HepG2 (cell line): ENCODE data around the gene PRR12. TPM values are rescaled to one million over a fixed set of nuclear protein-coding genes. Genes with fewer than 3 reads are reported as not detected.

Experiments used
- ETS1 ChIP-seq: sonication (generic); formaldehyde crosslinking; IDR thresholded peaks from 2 replicates; pipeline ENCODE4 v1.4.0; 2020; ENCODE audit warnings: missing genetic modification reagents
- GLI4 ChIP-seq: sonication (generic); formaldehyde crosslinking; IDR thresholded peaks from 2 replicates; pipeline ENCODE4 v1.5.1; 2020; ENCODE audit warnings: missing genetic modification reagents, mild to moderate bottlenecking, moderate library complexity, borderline replicate concordance
- MEIS1 ChIP-seq: sonication (generic); formaldehyde crosslinking; IDR thresholded peaks from 2 replicates; pipeline ENCODE4 v1.9.0; 2021; ENCODE audit warnings: mild to moderate bottlenecking, missing genetic modification reagents, moderate library complexity, borderline replicate concordance
- NFE2L2 ChIP-seq: fragments of 150-350 bp; IDR thresholded peaks from 2 replicates; pipeline ENCODE4 v1.6.1; 2014; ENCODE audit warnings: low read length
- SP140L ChIP-seq: sonication (generic); formaldehyde crosslinking; IDR thresholded peaks from 2 replicates; pipeline ENCODE4 v1.4.0; 2020; ENCODE audit warnings: missing genetic modification reagents, borderline replicate concordance
- TEAD2 ChIP-seq: sonication (generic); formaldehyde crosslinking; IDR thresholded peaks from 2 replicates; pipeline ENCODE4 v1.9.0; 2021; ENCODE audit warnings: missing genetic modification reagents
- TEAD3 ChIP-seq: optimal IDR thresholded peaks from 2 replicates; pipeline ENCODE3; 2016; ENCODE audit warnings: borderline replicate concordance
- ZFP90 ChIP-seq: sonication (generic); formaldehyde crosslinking; IDR thresholded peaks from 2 replicates; pipeline ENCODE4 v1.8.0; 2022; ENCODE audit warnings: missing genetic modification reagents, mild to moderate bottlenecking, inconsistent platforms, borderline replicate concordance
- ZHX2 ChIP-seq, 2 experiments: sonication (generic) in 1 of 2; formaldehyde crosslinking in 1 of 2; IDR thresholded peaks; 2 replicates each; pipeline versions ENCODE4 v1.6.1 to v1.9.0; 2014 to 2022; ENCODE audit warnings: antibody characterized with exemption in 1 of 2, borderline replicate concordance in 1 of 2, inconsistent platforms in 1 of 2, low read depth in 1 of 2, missing genetic modification reagents in 1 of 2
- ZNF143 ChIP-seq: sonication (generic); formaldehyde crosslinking; IDR thresholded peaks from 2 replicates; pipeline ENCODE4 v1.4.0; 2020; ENCODE audit warnings: missing genetic modification reagents
- ZNF264 ChIP-seq: sonication (generic); formaldehyde crosslinking; IDR thresholded peaks from 2 replicates; pipeline ENCODE4 v1.4.0; 2020; ENCODE audit warnings: missing genetic modification reagents
- ZNF362 ChIP-seq: sonication (generic); formaldehyde crosslinking; IDR thresholded peaks from 2 replicates; pipeline ENCODE4 v1.4.0; 2020; ENCODE audit warnings: missing genetic modification reagents, mild to moderate bottlenecking, borderline replicate concordance
- ZNF670 ChIP-seq: sonication (generic); formaldehyde crosslinking; IDR thresholded peaks from 2 replicates; pipeline ENCODE4 v1.8.0; 2022; ENCODE audit warnings: mild to moderate bottlenecking, missing genetic modification reagents, borderline replicate concordance
- ZNF782 ChIP-seq: sonication (generic); formaldehyde crosslinking; IDR thresholded peaks from 2 replicates; pipeline ENCODE4 v1.4.0; 2020; ENCODE audit warnings: missing genetic modification reagents, mild to moderate bottlenecking, borderline replicate concordance
- polyA plus RNA-seq, 8 experiments: library from polyadenylated mRNA; depleted of rRNA in 3 of 8; stranded (reverse) in 7 of 8; unstranded in 1 of 8; fragments of >200 nt; fragmentation: Illumina TruSeq in 4 of 8; extraction: Trizol in 4 of 8; gene quantifications; 2 replicates each; pipeline versions ENCODE4 v1.2.1 to v1.2.3, GENCODE V29; 2011 to 2016; ENCODE audit warnings: low read depth in 4 of 8, missing spikeins in 1 of 8, mixed read lengths in 1 of 8; ENCODE audit not compliant: insufficient read depth in 1 of 8
- total RNA-seq, 5 experiments: library from RNA; depleted of rRNA; stranded (reverse); fragments of >200 nt; fragmentation: Illumina TruSeq; extraction: Trizol; gene quantifications; 2 replicates each; pipeline ENCODE4 v1.2.3, GENCODE V29; 2016; ENCODE audit warnings: low read depth in 1 of 5
- TF ChIP-seq, protein P1 (sequence below): sonication (generic); formaldehyde crosslinking; IDR thresholded peaks from 2 replicates; pipeline ENCODE4 v1.4.0; 2020; ENCODE audit warnings: mild to moderate bottlenecking, missing genetic modification reagents
- TF ChIP-seq, protein P2 (sequence below): sonication (generic); formaldehyde crosslinking; IDR thresholded peaks from 2 replicates; pipeline ENCODE4 v1.8.0; 2022; ENCODE audit warnings: missing genetic modification reagents, mild to moderate bottlenecking, borderline replicate concordance

Gene PRR12
- total and polyA plus RNA-seq, 2 of the 13 experiments (the other 11 are each of a cell fraction or from before 2014, with no cell fraction given): 0.62 to 1.5 TPM

GRCh38 chr19:49580264-49581006, 10.5 kb upstream of the PRR12 start, which contains the start of gene NOSIP (continued):
- TF ChIP-seq ZNF782 (CRISPR knock-in tag) (no peak), ZNF264 (CRISPR knock-in tag) (peak; percentile 58; the same call in 1 of the 2 replicates), ZHX2 (IDR thresholded peaks at IDR 0.05; ENCODE audit: low read depth) (peak; percentile 78), ZHX2 (CRISPR knock-in tag; IDR thresholded peaks at IDR 0.05; ENCODE audit: borderline replicate concordance) (no peak), ZNF670 (CRISPR knock-in tag) (peak; percentile 81; the same call in 1 of the 2 replicates), GLI4 (CRISPR knock-in tag) (no peak), ZFP90 (CRISPR knock-in tag) (no peak; the same call in 1 of the 2 replicates), MEIS1 (CRISPR knock-in tag) (peak; percentile 62; the same call in 1 of the 2 replicates), SP140L (no peak), NFE2L2 (no peak), TEAD3 (CRISPR knock-in tag) (peak; percentile 61), TEAD2 (CRISPR knock-in tag) (no peak), ETS1 (CRISPR knock-in tag) (no peak), ZNF362 (CRISPR knock-in tag) (0 out of 2 replicates have a peak, but pooled peaks have one; percentile 8), ZNF143 (CRISPR knock-in tag) (peak; percentile 77)
- TF ChIP-seq, protein P1, sequence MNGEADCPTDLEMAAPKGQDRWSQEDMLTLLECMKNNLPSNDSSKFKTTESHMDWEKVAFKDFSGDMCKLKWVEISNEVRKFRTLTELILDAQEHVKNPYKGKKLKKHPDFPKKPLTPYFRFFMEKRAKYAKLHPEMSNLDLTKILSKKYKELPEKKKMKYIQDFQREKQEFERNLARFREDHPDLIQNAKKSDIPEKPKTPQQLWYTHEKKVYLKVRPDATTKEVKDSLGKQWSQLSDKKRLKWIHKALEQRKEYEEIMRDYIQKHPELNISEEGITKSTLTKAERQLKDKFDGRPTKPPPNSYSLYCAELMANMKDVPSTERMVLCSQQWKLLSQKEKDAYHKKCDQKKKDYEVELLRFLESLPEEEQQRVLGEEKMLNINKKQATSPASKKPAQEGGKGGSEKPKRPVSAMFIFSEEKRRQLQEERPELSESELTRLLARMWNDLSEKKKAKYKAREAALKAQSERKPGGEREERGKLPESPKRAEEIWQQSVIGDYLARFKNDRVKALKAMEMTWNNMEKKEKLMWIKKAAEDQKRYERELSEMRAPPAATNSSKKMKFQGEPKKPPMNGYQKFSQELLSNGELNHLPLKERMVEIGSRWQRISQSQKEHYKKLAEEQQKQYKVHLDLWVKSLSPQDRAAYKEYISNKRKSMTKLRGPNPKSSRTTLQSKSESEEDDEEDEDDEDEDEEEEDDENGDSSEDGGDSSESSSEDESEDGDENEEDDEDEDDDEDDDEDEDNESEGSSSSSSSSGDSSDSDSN (CRISPR knock-in tag): no peak
- TF ChIP-seq, protein P2, sequence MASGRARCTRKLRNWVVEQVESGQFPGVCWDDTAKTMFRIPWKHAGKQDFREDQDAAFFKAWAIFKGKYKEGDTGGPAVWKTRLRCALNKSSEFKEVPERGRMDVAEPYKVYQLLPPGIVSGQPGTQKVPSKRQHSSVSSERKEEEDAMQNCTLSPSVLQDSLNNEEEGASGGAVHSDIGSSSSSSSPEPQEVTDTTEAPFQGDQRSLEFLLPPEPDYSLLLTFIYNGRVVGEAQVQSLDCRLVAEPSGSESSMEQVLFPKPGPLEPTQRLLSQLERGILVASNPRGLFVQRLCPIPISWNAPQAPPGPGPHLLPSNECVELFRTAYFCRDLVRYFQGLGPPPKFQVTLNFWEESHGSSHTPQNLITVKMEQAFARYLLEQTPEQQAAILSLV: no peak
